ENCODE measurements around the gene TSPO2.

TSPO2 gene

GRCh38 chr6:41028561-41029412 lies 13.5 kb upstream of the TSPO2 start:
- no peaks in the 10 kb centered on the region for H3K36me3 ChIP-seq (replicated peaks in 1 of 2; ENCODE audit: control insufficient read depth in 2 of 2, insufficient read depth in 2 of 2, low read length in 2 of 2)
- peaks cover 0 to 2% (median 0%) of the 10 kb centered on the region in 3 experiments for H3K27me3 ChIP-seq (ENCODE audit: control insufficient read depth in 3 of 3, insufficient read depth in 3 of 3, low read depth in 1 of 3, low read length in 3 of 3)
- peaks cover 11 to 15% of the 10 kb centered on the region in 2 donors for H3K4me1 ChIP-seq (ENCODE audit: control insufficient read depth in 2 of 2, insufficient read depth in 1 of 2, low read depth in 1 of 2, low read length in 2 of 2)
- H2BK120ac ChIP-seq (ENCODE audit: low read depth, low read length): peak overlapping the region; percentile 20
- H3K9ac ChIP-seq (ENCODE audit: low read depth, low read length, poor library complexity): peak overlapping the region; percentile 89
- H3K4me3 ChIP-seq (ENCODE audit: low read length in 2 of 2): peak overlapping the region; percentile 50 to 73
- no peak overlapping the region for H3K27ac ChIP-seq (replicated peaks; ENCODE audit: low read length)
- H3K4ac ChIP-seq (ENCODE audit: low read length): no peak overlapping the region
- peak overlapping the region; percentile 38 for H2AK5ac ChIP-seq (ENCODE audit: low read depth, low read length)
- no peak for DNase-seq (ENCODE audit: low spot score)
- H2BK5ac ChIP-seq (ENCODE audit: low read length): no peak overlapping the region
- H3K18ac ChIP-seq (ENCODE audit: low read length): peak overlapping the region; percentile 94
- peak overlapping the region; percentile 3 for H3K23ac ChIP-seq (ENCODE audit: low read depth, low read length, poor library complexity)
- H3K9me3 ChIP-seq (replicated peaks in 1 of 2; ENCODE audit: control insufficient read depth in 2 of 2, insufficient read depth in 1 of 2, low read depth in 1 of 2, low read length in 2 of 2): no peaks in the 10 kb centered on the region
- H2BK12ac ChIP-seq (ENCODE audit: low read length): no peak overlapping the region
- H3K14ac ChIP-seq (ENCODE audit: low read length): no peak overlapping the region
- peak overlapping the region; percentile 62 for H2BK15ac ChIP-seq (ENCODE audit: low read length)
- no peak overlapping the region for H4K91ac ChIP-seq (ENCODE audit: low read depth, low read length, poor library complexity)
- peak overlapping the region; percentile 79 for H3K4me2 ChIP-seq (ENCODE audit: insufficient read depth, low read length, poor library complexity, severe bottlenecking)
- no CpG with 5 or more reads among the region's 13 CpGs for WGBS, 2 donors (ENCODE audit: extremely low coverage in 2 of 2, insufficient read length in 2 of 2, insufficient replicate concordance in 1 of 2)
- no peaks in the 10 kb centered on the region for H3K79me1 ChIP-seq (ENCODE audit: low read depth, low read length)
- peak overlapping the region; percentile 89 for H2AFZ ChIP-seq (ENCODE audit: low read length)
- no peak overlapping the region for H4K8ac ChIP-seq (ENCODE audit: low read depth, low read length)

GRCh38 chr6:41032830-41033229 lies 9.4 kb upstream of the TSPO2 start:
- H3K18ac ChIP-seq (ENCODE audit: low read length): peak overlapping the region; percentile 28
- H3K9me3 ChIP-seq (replicated peaks in 1 of 2; ENCODE audit: control insufficient read depth in 2 of 2, insufficient read depth in 1 of 2, low read depth in 1 of 2, low read length in 2 of 2): no peaks in the 10 kb centered on the region
- H3K79me1 ChIP-seq (ENCODE audit: low read depth, low read length): no peaks in the 10 kb centered on the region
- no peak overlapping the region for H4K8ac ChIP-seq (ENCODE audit: low read depth, low read length)
- no peak overlapping the region for H3K4me3 ChIP-seq (ENCODE audit: low read length in 2 of 2)
- no peak overlapping the region for H3K14ac ChIP-seq (ENCODE audit: low read length)
- H3K27me3 ChIP-seq (ENCODE audit: control insufficient read depth in 3 of 3, insufficient read depth in 3 of 3, low read depth in 1 of 3, low read length in 3 of 3): peaks cover 0 to 2% (median 0%) of the 10 kb centered on the region in 3 experiments
- no peak for DNase-seq (ENCODE audit: low spot score)
- WGBS, 2 donors (ENCODE audit: extremely low coverage in 2 of 2, insufficient read length in 2 of 2, insufficient replicate concordance in 1 of 2): no CpG with 5 or more reads among the region's 15 CpGs
- H3K23ac ChIP-seq (ENCODE audit: low read depth, low read length, poor library complexity): peak overlapping the region; percentile 20
- no peak overlapping the region for H3K4me2 ChIP-seq (ENCODE audit: insufficient read depth, low read length, poor library complexity, severe bottlenecking)
- H3K9ac ChIP-seq (ENCODE audit: low read depth, low read length, poor library complexity): no peak overlapping the region
- no peak overlapping the region for H2BK12ac ChIP-seq (ENCODE audit: low read length)
- no peak overlapping the region for H2BK5ac ChIP-seq (ENCODE audit: low read length)
- no peak overlapping the region for H4K91ac ChIP-seq (ENCODE audit: low read depth, low read length, poor library complexity)
- H3K4me1 ChIP-seq (ENCODE audit: control insufficient read depth in 2 of 2, insufficient read depth in 1 of 2, low read depth in 1 of 2, low read length in 2 of 2): peaks cover 3 to 9% of the 10 kb centered on the region in 2 donors
- no peak overlapping the region for H2BK120ac ChIP-seq (ENCODE audit: low read depth, low read length)
- no peak overlapping the region for H2AK5ac ChIP-seq (ENCODE audit: low read depth, low read length)
- H2AFZ ChIP-seq (ENCODE audit: low read length): no peak overlapping the region
- H3K4ac ChIP-seq (ENCODE audit: low read length): no peak overlapping the region
- H3K27ac ChIP-seq (replicated peaks; ENCODE audit: low read length): no peak overlapping the region
- no peak overlapping the region for H2BK15ac ChIP-seq (ENCODE audit: low read length)
- H3K36me3 ChIP-seq (replicated peaks in 1 of 2; ENCODE audit: control insufficient read depth in 2 of 2, insufficient read depth in 2 of 2, low read length in 2 of 2): no peaks in the 10 kb centered on the region

GRCh38 chr6:41033776-41034175 lies 8.5 kb upstream of the TSPO2 start:
- Histone ChIP-seq H3K4me3 (ENCODE audit: low read length in 2 of 2) (no peak overlapping the region), H3K4me2 (ENCODE audit: insufficient read depth, low read length, poor library complexity, severe bottlenecking) (no peak overlapping the region), H4K8ac (ENCODE audit: low read depth, low read length) (no peak overlapping the region), H3K14ac (ENCODE audit: low read length) (no peak overlapping the region), H3K9me3 (replicated peaks in 1 of 2; ENCODE audit: control insufficient read depth in 2 of 2, insufficient read depth in 1 of 2, low read depth in 1 of 2, low read length in 2 of 2) (no peaks in the 10 kb centered on the region), H2AFZ (ENCODE audit: low read length) (no peak overlapping the region), H3K18ac (ENCODE audit: low read length) (peak overlapping the region; percentile 16), H2AK5ac (ENCODE audit: low read depth, low read length) (no peak overlapping the region), H4K91ac (ENCODE audit: low read depth, low read length, poor library complexity) (no peak overlapping the region), H2BK12ac (ENCODE audit: low read length) (no peak overlapping the region), H3K9ac (ENCODE audit: low read depth, low read length, poor library complexity) (no peak overlapping the region), H3K27ac (replicated peaks; ENCODE audit: low read length) (no peak overlapping the region), H3K79me1 (ENCODE audit: low read depth, low read length) (no peaks in the 10 kb centered on the region), H2BK120ac (ENCODE audit: low read depth, low read length) (no peak overlapping the region), H2BK15ac (ENCODE audit: low read length) (no peak overlapping the region), H3K4me1 (ENCODE audit: control insufficient read depth in 2 of 2, insufficient read depth in 1 of 2, low read depth in 1 of 2, low read length in 2 of 2) (peaks cover 0 to 5% of the 10 kb centered on the region in 2 donors), H2BK5ac (ENCODE audit: low read length) (no peak overlapping the region), H3K23ac (ENCODE audit: low read depth, low read length, poor library complexity) (peak overlapping the region; percentile 29), H3K4ac (ENCODE audit: low read length) (no peak overlapping the region), H3K27me3 (ENCODE audit: control insufficient read depth in 3 of 3, insufficient read depth in 3 of 3, low read depth in 1 of 3, low read length in 3 of 3) (peaks cover 0 to 2% (median 0%) of the 10 kb centered on the region in 3 experiments), H3K36me3 (replicated peaks in 1 of 2; ENCODE audit: control insufficient read depth in 2 of 2, insufficient read depth in 2 of 2, low read length in 2 of 2) (no peaks in the 10 kb centered on the region)
- no peak for DNase-seq (ENCODE audit: low spot score)
- WGBS, 2 donors (ENCODE audit: extremely low coverage in 2 of 2, insufficient read length in 2 of 2, insufficient replicate concordance in 1 of 2): no CpG with 5 or more reads among the region's 13 CpGs

- no peaks in the 10 kb centered on the region for H3K9me3 ChIP-seq (replicated peaks in 1 of 2; ENCODE audit: control insufficient read depth in 2 of 2, insufficient read depth in 1 of 2, low read depth in 1 of 2, low read length in 2 of 2)
- no peak overlapping the region for H2AK5ac ChIP-seq (ENCODE audit: low read depth, low read length)
- H2BK120ac ChIP-seq (ENCODE audit: low read depth, low read length): no peak overlapping the region
- no peak overlapping the region for H4K8ac ChIP-seq (ENCODE audit: low read depth, low read length)
- no peak overlapping the region for H3K23ac ChIP-seq (ENCODE audit: low read depth, low read length, poor library complexity)
- no peak overlapping the region for H3K27ac ChIP-seq (replicated peaks; ENCODE audit: low read length)
- DNase-seq (ENCODE audit: low spot score): no peak
- H2BK15ac ChIP-seq (ENCODE audit: low read length): no peak overlapping the region
- H3K27me3 ChIP-seq (ENCODE audit: control insufficient read depth in 3 of 3, insufficient read depth in 3 of 3, low read depth in 1 of 3, low read length in 3 of 3): peaks cover 0 to 2% (median 0%) of the 10 kb centered on the region in 3 experiments
- no peak overlapping the region for H3K4me2 ChIP-seq (ENCODE audit: insufficient read depth, low read length, poor library complexity, severe bottlenecking)
- no peaks in the 10 kb centered on the region for H3K36me3 ChIP-seq (replicated peaks in 1 of 2; ENCODE audit: control insufficient read depth in 2 of 2, insufficient read depth in 2 of 2, low read length in 2 of 2)
- H3K9ac ChIP-seq (ENCODE audit: low read depth, low read length, poor library complexity): no peak overlapping the region
- H3K4me3 ChIP-seq (ENCODE audit: low read length in 2 of 2): no peak overlapping the region
- no peak overlapping the region for H2BK12ac ChIP-seq (ENCODE audit: low read length)
- H4K91ac ChIP-seq (ENCODE audit: low read depth, low read length, poor library complexity): no peak overlapping the region
- peaks cover 0 to 2% of the 10 kb centered on the region in 2 donors for H3K4me1 ChIP-seq (ENCODE audit: control insufficient read depth in 2 of 2, insufficient read depth in 1 of 2, low read depth in 1 of 2, low read length in 2 of 2)
- H2BK5ac ChIP-seq (ENCODE audit: low read length): no peak overlapping the region
- H3K4ac ChIP-seq (ENCODE audit: low read length): no peak overlapping the region
- H3K14ac ChIP-seq (ENCODE audit: low read length): no peak overlapping the region
- WGBS, 2 donors (ENCODE audit: extremely low coverage in 2 of 2, insufficient read length in 2 of 2, insufficient replicate concordance in 1 of 2): no CpG with 5 or more reads among the region's 3 CpGs
- H3K79me1 ChIP-seq (ENCODE audit: low read depth, low read length): no peaks in the 10 kb centered on the region
- no peak overlapping the region for H2AFZ ChIP-seq (ENCODE audit: low read length)
- H3K18ac ChIP-seq (ENCODE audit: low read length): no peak overlapping the region
Observed at GRCh38 chr6:41036186-41036585, 6.1 kb upstream of the TSPO2 start.

Data from neuronal stem cell (in vitro differentiated cells).